NOMO-1 (cell line): Measurements from ENCODE around the gene SLC46A1.
"Not testable (repeated sequence)": the region's sequence is repeated elsewhere in the genome, so short reads cannot be mapped to it uniquely, and the experiment has no call there.

ENCODE experiments used
- DNase-seq, 2 experiments: peaks; one replicate each; lab custom pipeline; 2025; ENCODE audit not compliant: unreplicated experiment in 2 of 2; lab: John Stamatoyannopoulos, UW

SLC46A1 gene

GRCh38 chr17:28405632-28406472, at the start of gene SLC46A1:
TSS of gene SLC46A1 (minus strand) at chr17:28406212. CDS start at chr17:28406114, 98 bp downstream.
- DNase-seq, result peak; percentile 8 to 29

DNA sequence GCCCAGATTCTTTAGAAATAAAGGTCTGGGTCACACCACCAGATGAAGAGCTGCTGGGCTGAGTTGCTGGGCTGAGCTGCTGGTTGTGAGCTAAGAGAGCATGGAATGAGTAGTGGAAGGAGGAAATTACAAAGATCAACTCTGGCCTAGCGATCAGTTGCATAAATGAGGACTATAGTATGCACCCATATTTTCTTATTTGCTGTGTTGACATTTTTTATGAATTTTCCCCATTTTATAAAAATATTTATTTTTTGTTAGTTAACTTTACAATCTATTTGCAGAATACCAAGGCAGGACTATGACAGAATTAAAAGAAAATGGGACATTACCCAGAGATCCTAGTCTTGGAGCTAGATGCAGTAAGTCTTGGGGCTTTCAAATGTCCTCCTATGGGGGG, 43.8 kb upstream of the SLC46A1 start:
- DNase-seq, result no peak

- DNase-seq, result no peak
Observed at GRCh38 chr17:28447396-28447760, 41.4 kb upstream of the SLC46A1 start.

DNA sequence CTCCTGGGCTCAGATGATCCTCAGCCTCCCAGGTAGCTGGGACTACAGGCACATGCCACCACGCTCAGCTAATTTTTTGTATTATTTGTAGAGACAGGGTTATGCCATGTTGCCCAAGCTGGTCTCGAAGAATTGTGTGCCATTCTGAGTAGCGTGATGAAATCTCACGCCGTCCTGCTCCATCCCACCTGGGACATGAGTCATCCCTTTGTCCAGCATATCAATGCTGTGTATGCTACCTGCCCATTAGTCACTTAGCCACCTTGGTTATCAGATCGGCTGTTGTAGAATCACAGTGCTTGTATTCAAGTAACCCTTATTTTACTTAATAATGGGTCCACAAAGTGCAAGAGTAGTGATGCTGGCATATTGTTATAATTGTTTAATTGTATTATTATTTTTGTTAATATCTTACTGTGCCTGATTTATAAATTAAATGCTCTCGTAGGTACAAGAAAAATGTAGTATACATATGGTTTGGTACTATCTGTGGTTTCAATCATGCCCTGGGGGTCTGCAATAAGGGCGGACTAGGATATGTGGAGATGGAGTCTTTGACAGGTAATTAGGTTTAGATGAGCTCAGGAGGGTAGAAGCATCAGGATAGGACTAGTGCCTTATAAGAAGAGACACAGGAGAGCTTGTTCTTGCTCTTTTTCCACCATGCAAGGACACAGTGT, 40.8 kb upstream of the SLC46A1 start:
- DNase-seq, result no peak

DNA sequence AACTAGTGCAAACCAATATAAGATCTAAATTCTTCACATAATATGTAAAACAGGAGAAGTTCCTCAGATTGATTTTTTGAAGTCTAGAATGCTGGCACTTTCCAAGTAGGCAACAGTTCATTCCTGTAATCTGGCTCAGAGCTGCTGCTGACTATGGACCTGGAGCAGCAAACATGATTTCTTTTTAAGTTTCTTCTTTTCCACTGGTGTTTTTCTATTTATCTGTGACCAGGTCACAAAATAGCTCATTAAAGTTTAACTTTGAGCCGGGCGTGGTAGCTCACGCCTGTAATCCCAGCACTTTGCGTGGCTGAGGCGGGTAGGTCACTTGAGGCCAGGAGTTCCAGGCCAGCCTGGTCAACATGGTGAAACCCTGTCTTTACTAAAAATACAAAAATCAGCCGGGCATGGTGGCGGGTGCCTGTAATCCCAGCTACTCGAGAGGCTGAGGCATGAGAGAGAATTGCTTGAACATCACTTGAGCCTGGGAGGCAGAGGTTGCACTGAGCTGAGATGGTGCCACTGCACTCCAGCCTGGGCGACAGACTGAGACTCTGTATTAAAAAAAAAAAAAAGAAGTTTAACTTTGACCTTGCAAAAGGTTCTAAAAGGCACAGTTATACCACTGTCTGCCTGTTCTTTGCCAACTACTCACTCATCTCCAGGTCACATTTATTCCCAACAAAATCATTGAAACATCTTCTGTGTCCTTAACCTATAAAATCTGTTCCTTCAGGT, 38.1 kb upstream of the SLC46A1 start:
- DNase-seq, result no peak

- DNase-seq, result not testable (repeated sequence)
Observed at GRCh38 chr17:28434326-28434725, 28.3 kb upstream of the SLC46A1 start.

DNA sequence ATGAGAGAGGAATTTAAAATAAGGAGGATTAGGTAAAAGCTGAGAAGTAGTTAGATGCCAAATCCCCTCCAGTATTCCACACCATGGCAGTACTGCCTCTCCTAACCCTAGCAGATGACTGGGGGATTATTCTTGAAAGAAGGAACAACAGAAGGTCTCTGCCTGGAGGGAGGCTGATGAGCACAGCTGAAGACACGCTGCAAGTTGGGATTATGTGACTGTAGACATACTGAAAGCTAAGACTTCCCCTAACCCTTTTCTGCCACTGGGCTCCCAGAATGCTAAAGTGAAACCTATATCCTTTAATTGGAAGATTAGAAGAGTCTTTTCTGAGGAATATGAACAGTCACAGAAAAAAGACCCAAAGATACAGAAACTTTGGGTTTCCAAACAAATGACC, 27.7 kb upstream of the SLC46A1 start:
- no peak for DNase-seq

DNA sequence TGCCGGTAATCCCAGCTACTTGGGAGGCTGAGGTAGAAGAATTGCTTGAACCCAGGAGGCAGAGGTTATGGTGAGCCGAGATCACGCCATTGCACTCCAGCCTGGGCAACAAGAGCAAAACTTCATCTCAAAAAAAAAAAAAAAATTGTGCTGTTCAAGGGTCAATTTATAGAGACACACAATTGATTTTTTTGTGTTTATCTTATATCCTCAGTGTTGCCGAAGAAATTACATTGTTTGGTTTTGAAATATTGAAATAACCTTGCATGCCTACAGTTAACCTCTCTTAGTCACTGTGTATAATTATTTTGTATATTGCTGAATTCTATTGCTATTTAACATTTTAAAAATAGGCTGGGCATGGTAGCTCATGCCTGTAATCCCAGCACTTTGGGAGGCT, 22.0 kb upstream of the SLC46A1 start:
- not testable (repeated sequence) for DNase-seq

- no peak for DNase-seq
Observed at GRCh38 chr17:28427371-28427770, 21.4 kb upstream of the SLC46A1 start.

- no peak for DNase-seq
Observed at GRCh38 chr17:28426081-28426519, 20.1 kb upstream of the SLC46A1 start.

- no peak for DNase-seq
Observed at GRCh38 chr17:28425206-28425605, 19.2 kb upstream of the SLC46A1 start.

- no peak for DNase-seq
Observed at GRCh38 chr17:28421787-28422305, 15.8 kb upstream of the SLC46A1 start.

DNA sequence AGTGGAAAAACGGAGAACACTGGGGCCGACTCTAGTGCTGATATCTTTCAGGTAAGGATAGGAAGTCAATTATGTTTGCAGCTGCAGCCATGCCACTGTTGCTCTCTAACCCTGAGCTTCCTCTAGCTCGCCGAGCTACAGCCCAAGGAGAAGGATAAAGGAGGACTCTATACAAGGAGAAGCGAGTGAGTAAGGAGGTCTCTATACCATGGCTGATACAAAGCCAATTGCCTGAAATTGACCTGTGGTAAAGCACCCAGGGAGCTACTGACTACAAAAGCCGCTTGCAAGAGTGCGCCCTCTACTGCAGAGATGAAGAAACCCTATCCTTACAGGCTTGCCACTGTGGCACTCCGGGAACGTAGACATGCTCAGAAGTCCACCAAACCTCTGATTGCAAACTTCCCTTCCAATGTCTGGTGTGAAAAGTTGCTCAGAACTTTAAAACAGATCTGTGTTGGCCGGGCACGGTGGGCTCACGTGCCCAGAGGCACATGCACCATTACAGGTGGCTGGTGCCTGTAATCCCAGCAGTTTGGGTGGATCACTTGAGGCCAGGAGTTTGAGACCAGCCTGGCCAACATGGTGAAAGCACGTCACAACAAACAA, 10.8 kb upstream of the SLC46A1 start:
- peak; percentile 56 to 71 for DNase-seq

GRCh38 chr17:28415886-28416285, 9.9 kb upstream of the SLC46A1 start:
- no peak for DNase-seq

GRCh38 chr17:28413804-28414203, 7.8 kb upstream of the SLC46A1 start:
- no peak for DNase-seq

GRCh38 chr17:28412099-28412498, 6.1 kb upstream of the SLC46A1 start:
- no peak for DNase-seq

- DNase-seq, result no peak
Observed at GRCh38 chr17:28407974-28408306, 1.9 kb upstream of the SLC46A1 start.

GRCh38 chr17:28407130-28407973, 1.3 kb upstream of the SLC46A1 start:
- no peak for DNase-seq

GRCh38 chr17:28406473-28406814, 432 bp upstream of the SLC46A1 start:
- no peak for DNase-seq
